DOHH2 (cell line): ENCODE data around the gene APOL4.

Experiments
- CTCF ChIP-seq: fragments of 200-600 bp; sonication (generic); IDR thresholded peaks from one replicate; pipeline ENCODE4 v1.5.1; 2014; ENCODE audit warnings: antibody characterized with exemption, mild to moderate bottlenecking, low read depth, low read length; ENCODE audit not compliant: poor library complexity, severe bottlenecking
- EZH2phosphoT487 ChIP-seq: fragments of 200-600 bp; sonication (generic); IDR thresholded peaks from 2 replicates; pipeline ENCODE4 v1.6.1; 2017; ENCODE audit warnings: borderline replicate concordance, mild to moderate bottlenecking, antibody characterized with exemption, low read length, moderate library complexity, mixed read lengths

- TF ChIP-seq CTCF (no peak), EZH2phosphoT487 (no peak)
These were observed 32.6 kb upstream of the APOL4 start for GRCh38 chr22:36234213-36234612.
